Ascending aorta (tissue), 2 donors: Measurements from ENCODE around the gene CHRM4. TPM values are rescaled to one million over a fixed set of nuclear protein-coding genes. Genes with fewer than 3 reads are reported as not detected.

Source experiments
- DNase-seq, 2 donors: peaks; one replicate each; pipeline ENCODE4 v3.0.0-alpha.2; 2019; ENCODE audit warnings: low spot score in 2 of 2
- H3K27ac ChIP-seq, 2 donors: fragments of 200-600 bp; sonication (generic); one replicate each; pipeline ENCODE4 v1.5.1; 2016 to 2017; ENCODE audit warnings: mild to moderate bottlenecking in 1 of 2
- H3K27me3 ChIP-seq: fragments of 200-600 bp; sonication (generic); one replicate; pipeline ENCODE4 v1.5.1; 2017
- H3K36me3 ChIP-seq, 2 donors: fragments of 200-600 bp; sonication (generic); one replicate each; pipeline ENCODE4 v1.5.1; 2016
- H3K4me1 ChIP-seq, 2 donors: fragments of 200-600 bp; sonication (generic); one replicate each; pipeline ENCODE4 v1.5.1; 2016 to 2017; ENCODE audit warnings: mild to moderate bottlenecking in 1 of 2
- H3K4me3 ChIP-seq, 2 donors: fragments of 200-600 bp; sonication (generic); one replicate each; pipeline ENCODE4 v1.5.1; 2016 to 2017; ENCODE audit warnings: mild to moderate bottlenecking in 1 of 2
- H3K9me3 ChIP-seq, 2 donors: fragments of 200-600 bp; sonication (generic); one replicate each; pipeline ENCODE4 v1.5.1; 2016
- intact Hi-C: fragments of 100-400 bp; cut with DNase I; formaldehyde crosslinking; loops from one replicate; pipeline ENCODE4 v1.15.1; 2023
- total RNA-seq: library from RNA; depleted of rRNA; stranded (reverse); fragments of >200 nt; gene quantifications from one replicate; pipeline ENCODE4 v1.1.0, GENCODE V29; 2016
- TF ChIP-seq, protein P1 (sequence below), 3 experiments: fragments of 200-600 bp in 2 of 3; fragments of 450-650 bp in 1 of 3; sonication (generic) in 2 of 3; IDR thresholded peaks; one replicate each; pipeline ENCODE4 v1.5.1; 2016 to 2019; ENCODE audit warnings: antibody characterized with exemption in 3 of 3, mild to moderate bottlenecking in 1 of 3, moderate library complexity in 1 of 3

CHRM4 gene
- total RNA-seq, 1 donor from 2014 or later = not detected

DNA sequence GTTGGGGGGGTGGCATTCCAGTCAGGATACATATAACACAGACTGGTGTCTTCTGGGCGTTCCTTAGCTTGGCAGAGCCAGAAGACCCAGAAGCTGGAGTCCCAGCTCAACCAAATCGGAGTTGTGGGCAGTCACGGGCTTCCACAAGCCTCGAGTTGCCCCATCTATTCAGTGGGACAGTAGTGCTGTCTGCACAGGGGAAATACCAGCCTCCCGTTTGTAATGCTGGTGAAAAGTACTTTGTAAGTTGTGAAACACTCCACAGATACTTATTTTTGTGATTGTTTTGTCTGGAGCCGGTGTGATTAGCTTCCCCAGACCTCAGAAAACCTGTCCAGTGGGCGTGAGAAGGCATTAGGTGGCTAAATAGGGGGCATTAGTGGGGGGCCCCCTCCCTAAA is 30.7 kb downstream of the CHRM4 start:
- H3K36me3 ChIP-seq = no peaks in the 10 kb centered on the region
- TF ChIP-seq, protein P1, sequence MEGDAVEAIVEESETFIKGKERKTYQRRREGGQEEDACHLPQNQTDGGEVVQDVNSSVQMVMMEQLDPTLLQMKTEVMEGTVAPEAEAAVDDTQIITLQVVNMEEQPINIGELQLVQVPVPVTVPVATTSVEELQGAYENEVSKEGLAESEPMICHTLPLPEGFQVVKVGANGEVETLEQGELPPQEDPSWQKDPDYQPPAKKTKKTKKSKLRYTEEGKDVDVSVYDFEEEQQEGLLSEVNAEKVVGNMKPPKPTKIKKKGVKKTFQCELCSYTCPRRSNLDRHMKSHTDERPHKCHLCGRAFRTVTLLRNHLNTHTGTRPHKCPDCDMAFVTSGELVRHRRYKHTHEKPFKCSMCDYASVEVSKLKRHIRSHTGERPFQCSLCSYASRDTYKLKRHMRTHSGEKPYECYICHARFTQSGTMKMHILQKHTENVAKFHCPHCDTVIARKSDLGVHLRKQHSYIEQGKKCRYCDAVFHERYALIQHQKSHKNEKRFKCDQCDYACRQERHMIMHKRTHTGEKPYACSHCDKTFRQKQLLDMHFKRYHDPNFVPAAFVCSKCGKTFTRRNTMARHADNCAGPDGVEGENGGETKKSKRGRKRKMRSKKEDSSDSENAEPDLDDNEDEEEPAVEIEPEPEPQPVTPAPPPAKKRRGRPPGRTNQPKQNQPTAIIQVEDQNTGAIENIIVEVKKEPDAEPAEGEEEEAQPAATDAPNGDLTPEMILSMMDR (IDR thresholded peaks at IDR 0.05) = no peak
- peak overlapping the region; percentile 35 to 57 for H3K4me3 ChIP-seq
- no peaks in the 10 kb centered on the region for H3K27me3 ChIP-seq
- no peak for DNase-seq
- H3K9me3 ChIP-seq = no peaks in the 10 kb centered on the region
- intact Hi-C loops = no loop called here
- H3K27ac ChIP-seq = peak overlapping the region; percentile 74 to 82
- H3K4me1 ChIP-seq = peaks cover 9 to 21% of the 10 kb centered on the region in 2 donors

DNA sequence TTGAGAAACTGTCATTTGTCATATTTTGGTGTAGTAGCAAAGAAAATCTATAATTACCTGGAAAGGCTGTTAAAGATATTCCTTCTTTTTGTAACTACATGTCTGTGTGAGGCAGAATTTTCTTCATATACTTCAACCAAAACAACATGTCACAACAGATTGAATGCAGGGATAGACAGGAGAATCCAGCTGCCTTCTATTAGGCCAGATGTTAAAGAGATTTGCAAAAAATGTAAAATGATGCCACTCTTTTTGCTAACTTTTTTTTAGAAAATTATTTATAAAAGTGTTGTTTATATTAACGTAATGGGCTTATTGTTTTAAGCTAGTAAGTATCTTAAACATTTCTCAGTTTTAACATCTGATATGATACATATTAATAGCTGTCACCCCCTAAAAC is 31.6 kb downstream of the CHRM4 start:
- DNase-seq = no peak
- intact Hi-C loops = no loop called here
- Histone ChIP-seq H3K4me1 (peaks cover 9 to 21% of the 10 kb centered on the region in 2 donors), H3K27ac (no peak overlapping the region), H3K36me3 (no peaks in the 10 kb centered on the region), H3K27me3 (no peaks in the 10 kb centered on the region), H3K4me3 (no peak overlapping the region), H3K9me3 (no peaks in the 10 kb centered on the region)
- TF ChIP-seq, protein P1 (IDR thresholded peaks at IDR 0.05) = no peak

DNA sequence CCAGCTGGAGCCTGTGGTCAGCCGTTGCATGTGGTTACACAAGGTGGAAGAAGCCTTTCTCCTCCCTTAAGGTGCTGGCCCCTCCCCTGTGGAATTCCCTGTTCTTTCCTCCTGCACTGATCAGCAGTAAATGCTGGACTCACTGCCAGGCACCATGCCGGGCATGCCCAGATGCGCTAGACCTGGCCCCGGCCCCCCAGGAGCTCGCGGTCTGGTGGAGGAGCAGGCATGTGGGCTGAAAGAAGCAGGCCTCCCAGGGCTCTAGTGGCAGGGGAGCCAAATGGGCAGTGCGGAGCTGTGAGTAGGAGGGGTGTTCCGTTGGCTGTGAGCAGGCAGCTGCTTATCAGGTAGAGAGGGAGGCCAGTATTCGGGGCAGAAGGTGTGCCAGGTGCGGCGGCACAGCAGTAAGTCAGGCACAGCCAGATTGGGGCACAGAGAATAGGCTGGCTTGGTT is 34.1 kb downstream of the CHRM4 start:
- intact Hi-C loops = no loop called here
- peaks cover 5 to 15% of the 10 kb centered on the region in 2 donors for H3K4me1 ChIP-seq
- no peaks in the 10 kb centered on the region for H3K9me3 ChIP-seq
- H3K27ac ChIP-seq = no peak overlapping the region
- no peak overlapping the region for H3K4me3 ChIP-seq
- H3K36me3 ChIP-seq = no peaks in the 10 kb centered on the region
- TF ChIP-seq, protein P1 (IDR thresholded peaks at IDR 0.05) = no peak
- DNase-seq = no peak
- no peaks in the 10 kb centered on the region for H3K27me3 ChIP-seq

DNA sequence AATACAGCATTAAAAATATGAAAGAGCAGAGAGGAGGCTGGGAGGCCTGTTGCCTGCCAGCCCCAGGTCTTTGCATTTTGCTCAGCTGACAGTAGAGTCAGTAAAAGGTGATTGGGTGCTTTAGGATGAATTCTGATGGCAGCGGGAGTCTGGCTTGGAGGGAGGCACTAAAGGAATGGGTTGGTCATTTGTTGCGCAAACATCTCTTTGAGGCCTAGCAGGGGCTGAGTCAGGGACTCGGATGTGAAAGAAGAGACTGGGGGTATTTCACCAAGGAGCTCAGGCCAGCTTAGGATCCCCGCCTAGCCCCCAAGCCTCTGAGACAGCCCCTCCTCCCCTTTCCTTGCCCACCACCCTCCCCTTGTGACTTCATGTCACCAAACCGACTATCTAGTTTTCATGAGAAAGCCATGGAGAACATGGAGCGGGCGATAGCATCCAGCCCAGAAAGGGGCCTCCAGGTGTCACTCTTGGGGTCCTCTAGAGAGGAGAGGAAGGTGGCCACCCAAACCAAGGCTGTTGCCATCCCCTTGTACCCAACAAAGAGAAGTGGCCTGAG is 34.6 kb downstream of the CHRM4 start:
- Histone ChIP-seq H3K4me3 (no peak overlapping the region), H3K27ac (no peak overlapping the region), H3K36me3 (no peaks in the 10 kb centered on the region), H3K9me3 (no peaks in the 10 kb centered on the region), H3K27me3 (no peaks in the 10 kb centered on the region), H3K4me1 (peaks cover 5 to 11% of the 10 kb centered on the region in 2 donors)
- intact Hi-C loops = no loop called here
- DNase-seq = no peak
- TF ChIP-seq, protein P1 (IDR thresholded peaks at IDR 0.05) = no peak

DNA sequence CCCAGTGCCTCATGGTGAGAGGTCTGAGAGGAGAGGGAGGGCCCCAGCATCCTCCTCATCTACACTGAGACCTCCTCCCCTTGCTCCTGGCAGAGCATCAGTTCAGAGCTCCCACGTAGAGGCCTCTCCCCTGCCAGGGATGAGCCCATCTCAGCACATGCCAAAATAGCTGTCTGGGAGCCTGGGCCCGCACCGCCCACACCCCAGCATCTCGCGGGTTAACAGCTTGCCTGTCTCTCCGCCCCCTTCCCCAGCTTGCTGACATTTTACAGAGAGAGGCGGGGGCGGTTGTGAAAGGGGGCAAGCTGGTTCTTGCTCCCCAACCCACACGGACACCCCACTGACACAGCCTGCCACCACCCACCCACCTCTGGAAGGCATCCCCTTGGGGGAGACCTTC is 37.9 kb downstream of the CHRM4 start:
- no peaks in the 10 kb centered on the region for H3K27me3 ChIP-seq
- no peak for DNase-seq
- no peaks in the 10 kb centered on the region for H3K9me3 ChIP-seq
- H3K4me1 ChIP-seq = peaks cover 3 to 5% of the 10 kb centered on the region in 2 donors
- H3K4me3 ChIP-seq = no peak overlapping the region
- TF ChIP-seq, protein P1 (IDR thresholded peaks at IDR 0.05) = no peak
- no peaks in the 10 kb centered on the region for H3K36me3 ChIP-seq
- no peak overlapping the region for H3K27ac ChIP-seq
- intact Hi-C loops = no loop called here
